Mesothelial cell of epicardium (in vitro differentiated cells): ENCODE measurements around the gene LIMD2. TPM values are rescaled to one million over a fixed set of nuclear protein-coding genes. Genes with fewer than 3 reads are reported as not detected.

Source experiments
- DNase-seq, 2 experiments: peaks; one replicate each; pipeline ENCODE4 v3.0.0; 2021; ENCODE audit warnings: low spot score in 2 of 2; ENCODE audit not compliant: unreplicated experiment in 2 of 2
- H3K27ac Mint-ChIP-seq: 2 replicates; pipeline ENCODE4 v1.8.0; 2021; ENCODE audit warnings: mixed read lengths
- H3K27me3 Mint-ChIP-seq: 2 replicates; pipeline ENCODE4 v1.8.0; 2021; ENCODE audit warnings: low read depth, mixed read lengths
- H3K36me3 Mint-ChIP-seq: 2 replicates; pipeline ENCODE4 v1.8.0; 2021; ENCODE audit warnings: mixed read lengths
- H3K4me1 Mint-ChIP-seq: 2 replicates; pipeline ENCODE4 v1.8.0; 2021; ENCODE audit warnings: mixed read lengths
- H3K4me3 Mint-ChIP-seq: 2 replicates; pipeline ENCODE4 v1.8.0; 2021; ENCODE audit warnings: mild to moderate bottlenecking, moderate library complexity, mixed read lengths
- H3K9me3 Mint-ChIP-seq: 2 replicates; pipeline ENCODE4 v1.8.0; 2021; ENCODE audit warnings: mixed read lengths
- total RNA-seq: library from RNA; stranded (reverse); gene quantifications from 3 replicates; pipeline ENCODE4 v1.2.1, GENCODE V29; 2021
- TF ChIP-seq, protein P1 (sequence below): fragments of 200-600 bp; sonication (generic); IDR thresholded peaks from one replicate; pipeline ENCODE4 v1.5.0; 2021; ENCODE audit warnings: antibody characterized with exemption; ENCODE audit not compliant: unreplicated experiment

The LIMD2 gene
- total RNA-seq, 1 donor from 2014 or later: 76.5 TPM

DNA sequence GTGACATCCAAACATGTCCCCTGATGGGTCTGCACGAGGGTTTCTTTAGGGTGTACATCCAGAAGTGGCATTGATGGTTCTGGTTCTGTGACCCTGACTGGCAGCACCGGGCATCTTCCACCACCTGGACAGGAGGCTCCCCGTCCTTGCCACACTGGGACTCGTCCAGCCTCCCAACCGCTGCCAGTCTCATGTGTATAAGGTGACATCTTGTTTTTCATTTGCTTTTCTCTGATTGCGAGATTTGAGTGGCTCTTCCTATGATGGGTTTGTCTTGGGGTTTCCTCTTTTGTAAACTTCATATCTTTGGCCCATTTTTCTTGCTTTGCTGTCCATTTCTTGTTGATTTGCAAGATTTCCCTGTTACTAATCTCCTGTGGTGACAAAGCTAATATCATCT, 9.2 kb upstream of the LIMD2 start:
- Mint-ChIP-seq H3K27ac (no peak overlapping the region), H3K9me3 (no peaks in the 10 kb centered on the region), H3K27me3 (no peaks in the 10 kb centered on the region), H3K4me1 (no peaks in the 10 kb centered on the region), H3K4me3 (no peak overlapping the region), H3K36me3 (peaks cover 22% of the 10 kb centered on the region)
- no peak for DNase-seq
- TF ChIP-seq, protein P1, sequence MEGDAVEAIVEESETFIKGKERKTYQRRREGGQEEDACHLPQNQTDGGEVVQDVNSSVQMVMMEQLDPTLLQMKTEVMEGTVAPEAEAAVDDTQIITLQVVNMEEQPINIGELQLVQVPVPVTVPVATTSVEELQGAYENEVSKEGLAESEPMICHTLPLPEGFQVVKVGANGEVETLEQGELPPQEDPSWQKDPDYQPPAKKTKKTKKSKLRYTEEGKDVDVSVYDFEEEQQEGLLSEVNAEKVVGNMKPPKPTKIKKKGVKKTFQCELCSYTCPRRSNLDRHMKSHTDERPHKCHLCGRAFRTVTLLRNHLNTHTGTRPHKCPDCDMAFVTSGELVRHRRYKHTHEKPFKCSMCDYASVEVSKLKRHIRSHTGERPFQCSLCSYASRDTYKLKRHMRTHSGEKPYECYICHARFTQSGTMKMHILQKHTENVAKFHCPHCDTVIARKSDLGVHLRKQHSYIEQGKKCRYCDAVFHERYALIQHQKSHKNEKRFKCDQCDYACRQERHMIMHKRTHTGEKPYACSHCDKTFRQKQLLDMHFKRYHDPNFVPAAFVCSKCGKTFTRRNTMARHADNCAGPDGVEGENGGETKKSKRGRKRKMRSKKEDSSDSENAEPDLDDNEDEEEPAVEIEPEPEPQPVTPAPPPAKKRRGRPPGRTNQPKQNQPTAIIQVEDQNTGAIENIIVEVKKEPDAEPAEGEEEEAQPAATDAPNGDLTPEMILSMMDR: no peak

DNA sequence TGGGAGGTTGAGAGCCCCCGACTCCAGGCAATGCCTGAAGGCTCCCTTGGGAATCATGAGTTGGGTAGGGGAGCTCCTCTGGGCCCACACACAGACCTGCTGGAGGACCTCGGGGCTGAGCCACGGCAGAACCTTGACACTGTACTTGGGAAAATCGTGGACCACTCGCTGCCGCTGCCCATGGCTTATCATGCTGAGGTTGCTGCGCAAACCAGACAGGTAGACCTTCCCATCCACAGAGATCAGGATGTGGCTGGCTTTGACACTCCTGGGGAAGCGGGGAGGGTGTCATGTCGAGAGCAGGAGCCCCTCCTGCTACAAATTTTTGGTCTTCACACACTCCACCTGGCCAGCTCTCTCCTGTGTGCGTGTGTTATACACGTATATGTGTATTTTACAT, 7.2 kb upstream of the LIMD2 start:
- Mint-ChIP-seq H3K9me3 (no peaks in the 10 kb centered on the region), H3K27ac (no peak overlapping the region), H3K4me3 (no peak overlapping the region), H3K36me3 (peaks cover 17% of the 10 kb centered on the region), H3K27me3 (no peaks in the 10 kb centered on the region), H3K4me1 (peaks cover 11% of the 10 kb centered on the region)
- no peak for DNase-seq
- TF ChIP-seq, protein P1: no peak

DNA sequence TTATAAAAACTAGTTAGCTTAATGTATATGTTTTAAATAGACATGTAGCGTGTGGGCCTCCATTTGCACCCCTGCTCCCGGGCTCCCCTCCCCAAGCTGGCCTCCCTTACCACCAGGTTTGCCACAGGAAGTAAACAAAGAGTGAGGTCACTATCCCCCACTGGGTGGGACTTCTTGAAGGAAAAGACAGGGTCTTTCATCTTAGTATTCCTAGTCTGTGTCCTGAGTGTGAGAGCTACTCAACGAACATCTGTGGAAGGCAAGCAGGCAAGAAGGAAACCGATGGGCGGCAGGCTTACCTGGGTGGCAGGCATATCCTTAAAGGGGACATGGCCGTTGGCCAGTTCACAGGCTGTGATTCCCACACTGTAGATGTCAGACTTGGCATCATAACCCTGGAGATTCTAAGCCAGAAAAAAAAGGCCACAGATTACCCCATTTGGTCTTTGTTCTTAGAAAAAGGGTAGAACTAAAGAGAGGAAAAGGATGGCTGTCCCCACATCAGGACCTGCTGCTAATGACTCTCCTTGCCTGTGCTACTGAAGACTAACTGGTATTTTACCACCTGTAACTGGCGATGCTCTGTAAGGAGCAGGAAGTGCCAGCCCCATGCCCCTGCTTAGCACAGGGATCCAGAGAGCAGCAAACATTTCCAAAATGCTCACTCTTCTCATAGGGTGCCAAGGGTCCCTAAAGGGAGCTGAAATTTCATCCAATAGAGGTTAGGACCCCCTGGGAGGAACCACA, 6.6 kb upstream of the LIMD2 start:
- no peak for DNase-seq
- Mint-ChIP-seq H3K4me3 (no peak overlapping the region), H3K9me3 (no peaks in the 10 kb centered on the region), H3K36me3 (peaks cover 13% of the 10 kb centered on the region), H3K4me1 (peaks cover 13% of the 10 kb centered on the region), H3K27me3 (no peaks in the 10 kb centered on the region), H3K27ac (no peak overlapping the region)
- TF ChIP-seq, protein P1: no peak

DNA sequence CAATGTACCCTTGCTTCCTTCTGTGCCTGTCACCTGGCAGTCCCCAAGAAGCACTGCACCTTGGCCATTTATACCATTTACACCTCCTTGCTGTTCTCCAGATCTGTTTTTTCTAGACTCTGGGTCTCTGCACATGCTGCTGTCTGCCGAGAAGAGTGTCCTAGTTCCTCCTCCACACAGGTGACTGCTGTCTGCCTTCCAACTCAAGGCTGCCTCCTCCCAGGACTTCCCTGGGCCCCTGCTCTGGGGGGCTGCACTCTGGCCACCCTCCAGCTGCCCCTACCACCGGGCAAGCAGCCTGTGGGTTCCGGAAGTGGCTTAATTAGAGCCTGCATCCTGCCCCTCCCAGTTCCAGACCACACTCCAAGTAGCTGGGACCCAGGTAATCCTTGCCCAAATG, 5.7 kb upstream of the LIMD2 start:
- TF ChIP-seq, protein P1: no peak
- H3K4me3 Mint-ChIP-seq: no peak overlapping the region
- H3K4me1 Mint-ChIP-seq: peaks cover 19% of the 10 kb centered on the region
- no peak for DNase-seq
- no peaks in the 10 kb centered on the region for H3K27me3 Mint-ChIP-seq
- peaks cover 13% of the 10 kb centered on the region for H3K36me3 Mint-ChIP-seq
- no peak overlapping the region for H3K27ac Mint-ChIP-seq
- H3K9me3 Mint-ChIP-seq: no peaks in the 10 kb centered on the region

DNA sequence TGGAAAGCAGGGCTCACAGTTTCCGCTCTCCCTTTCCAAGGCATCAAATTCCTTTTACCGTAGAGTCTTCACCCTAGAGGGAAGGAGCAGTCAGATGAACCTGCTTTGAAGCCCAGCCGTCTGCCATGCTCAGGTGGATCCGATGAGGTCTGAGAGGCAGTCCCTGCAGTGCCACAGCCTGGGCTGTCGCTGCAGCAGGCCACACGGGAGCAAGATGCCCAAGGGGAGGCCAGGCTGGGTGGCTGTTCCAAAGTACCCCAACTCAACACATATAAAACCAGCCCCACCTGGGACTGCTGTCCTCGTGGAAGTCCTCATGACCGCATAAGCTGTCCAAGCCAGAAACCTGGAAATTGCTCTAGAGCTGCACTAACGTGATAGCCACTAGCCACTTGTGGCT, 4.9 kb upstream of the LIMD2 start:
- peaks cover 13% of the 10 kb centered on the region for H3K36me3 Mint-ChIP-seq
- no peak overlapping the region for H3K27ac Mint-ChIP-seq
- H3K27me3 Mint-ChIP-seq: no peaks in the 10 kb centered on the region
- no peak for DNase-seq
- peaks cover 19% of the 10 kb centered on the region for H3K4me1 Mint-ChIP-seq
- H3K4me3 Mint-ChIP-seq: no peak overlapping the region
- no peaks in the 10 kb centered on the region for H3K9me3 Mint-ChIP-seq
- TF ChIP-seq, protein P1: no peak

DNA sequence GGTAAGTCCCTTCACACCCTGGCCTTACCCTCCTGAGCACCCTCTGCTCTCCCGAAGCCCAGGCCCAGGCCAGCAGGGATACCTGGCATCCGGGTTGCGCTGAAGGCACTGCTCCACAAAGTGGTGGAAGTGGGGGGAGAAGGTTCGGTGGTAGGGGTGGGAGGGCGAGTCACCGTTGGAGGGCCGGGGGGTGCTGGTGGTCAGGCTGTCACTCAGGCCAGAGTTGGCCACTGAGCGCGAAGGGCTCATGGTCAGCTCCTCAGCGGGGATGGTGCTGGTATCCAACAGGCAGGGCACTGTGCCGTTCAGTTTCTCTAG, 4.3 kb upstream of the LIMD2 start:
- no peak for DNase-seq
- H3K27me3 Mint-ChIP-seq: no peaks in the 10 kb centered on the region
- TF ChIP-seq, protein P1: no peak
- no peak overlapping the region for H3K4me3 Mint-ChIP-seq
- H3K27ac Mint-ChIP-seq: no peak overlapping the region
- H3K36me3 Mint-ChIP-seq: peaks cover 10% of the 10 kb centered on the region
- no peaks in the 10 kb centered on the region for H3K9me3 Mint-ChIP-seq
- H3K4me1 Mint-ChIP-seq: peaks cover 19% of the 10 kb centered on the region
